Left kidney (tissue), 2 donors: Measurements from ENCODE around the gene TMEM135. TPM values are rescaled to one million over a fixed set of nuclear protein-coding genes. Genes with fewer than 3 reads are reported as not detected.
"Not testable (repeated sequence)": the region's sequence is repeated elsewhere in the genome, so short reads cannot be mapped to it uniquely, and the experiment has no call there.

Experiments
- DNase-seq: peaks from one replicate; pipeline ENCODE4 v3.0.0-alpha.2; 2013
- polyA plus RNA-seq: library from polyadenylated mRNA; unstranded; fragments of 120-200 nt; gene quantifications from one replicate; pipeline ENCODE4 v1.2.1, GENCODE V29; 2013; ENCODE audit not compliant: insufficient read length

TMEM135 gene
- polyA plus RNA-seq, 1 donor = 42.2 TPM

GRCh38 chr11:87076260-87076783 lies 38.6 kb downstream of the TMEM135 start:
- no peak for DNase-seq

- DNase-seq = no peak
Measured at GRCh38 chr11:87076874-87077429, 39.2 kb downstream of the TMEM135 start.

- no peak for DNase-seq
Measured at GRCh38 chr11:87081358-87081757, 43.6 kb downstream of the TMEM135 start.

- no peak for DNase-seq
Measured at GRCh38 chr11:87082590-87082989, 44.9 kb downstream of the TMEM135 start.

- DNase-seq = no peak
Measured at GRCh38 chr11:87083029-87083428, 45.3 kb downstream of the TMEM135 start.

- no peak for DNase-seq
Measured at GRCh38 chr11:87092159-87092558, 54.4 kb downstream of the TMEM135 start.

GRCh38 chr11:87092567-87092966 lies 54.8 kb downstream of the TMEM135 start:
- no peak for DNase-seq

- peak; percentile 38 for DNase-seq
Measured at GRCh38 chr11:87097582-87097981, 59.8 kb downstream of the TMEM135 start.

- DNase-seq = no peak
Measured at GRCh38 chr11:87101956-87102580, 64.3 kb downstream of the TMEM135 start.

- not testable (repeated sequence) for DNase-seq
Measured at GRCh38 chr11:87105826-87106225, 68.1 kb downstream of the TMEM135 start.

- DNase-seq = not testable (repeated sequence)
Measured at GRCh38 chr11:87107379-87107778, 69.6 kb downstream of the TMEM135 start.

- DNase-seq = no peak
Measured at GRCh38 chr11:87110443-87111131, 72.9 kb downstream of the TMEM135 start.

GRCh38 chr11:87114093-87114492 lies 76.4 kb downstream of the TMEM135 start:
- no peak for DNase-seq

GRCh38 chr11:87116185-87116584 lies 78.5 kb downstream of the TMEM135 start:
- DNase-seq = no peak

- no peak for DNase-seq
Measured at GRCh38 chr11:87120937-87121336, 83.2 kb downstream of the TMEM135 start.

- DNase-seq = no peak
Measured at GRCh38 chr11:87122852-87123251, 85.1 kb downstream of the TMEM135 start.

GRCh38 chr11:87125257-87125656 lies 87.5 kb downstream of the TMEM135 start:
- DNase-seq = no peak

- no peak for DNase-seq
Measured at GRCh38 chr11:87127101-87127500, 89.4 kb downstream of the TMEM135 start.

- DNase-seq = no peak
Measured at GRCh38 chr11:87128372-87128771, 90.6 kb downstream of the TMEM135 start.

GRCh38 chr11:87134524-87135106 lies 96.9 kb downstream of the TMEM135 start:
- DNase-seq = no peak

GRCh38 chr11:87136236-87136635 lies 98.5 kb downstream of the TMEM135 start:
- no peak for DNase-seq

GRCh38 chr11:87137711-87138110 lies 100.0 kb downstream of the TMEM135 start:
- no peak for DNase-seq

- DNase-seq = no peak
Measured at GRCh38 chr11:87139475-87139874, 101.7 kb downstream of the TMEM135 start.
